Middle frontal gyrus (tissue), 1 donor: Measurements from ENCODE around the gene ZNF253.
"Not testable (repeated sequence)": the region's sequence is repeated elsewhere in the genome, so short reads cannot be mapped to it uniquely, and the experiment has no call there.

Source experiments
- DNase-seq: peaks from one replicate; pipeline ENCODE4 v3.0.0-alpha.2; 2015; ENCODE audit warnings: low spot score; ENCODE audit errors: extremely low spot score

The ZNF253 gene

GRCh38 chr19:19865750-19866610 lies at the start of gene ZNF253:
ZNF253 (plus strand) TSS chr19:19865882; CDS start chr19:19865997, 115 bp downstream.
- peak; percentile 97 for DNase-seq

GRCh38 chr19:19816679-19817078 lies 49.0 kb upstream of the ZNF253 start:
- no peak for DNase-seq

GRCh38 chr19:19817357-19817756 lies 48.3 kb upstream of the ZNF253 start:
- no peak for DNase-seq

GRCh38 chr19:19820774-19821320 lies 44.8 kb upstream of the ZNF253 start:
- DNase-seq: no peak

- peak; percentile 99 for DNase-seq
Observed at GRCh38 chr19:19821366-19821951, 44.2 kb upstream of the ZNF253 start, which contains the start of gene ZNF506. ZNF506 (minus strand) TSS chr19:19821750; CDS start chr19:19821603, 147 bp downstream.

- not testable (repeated sequence) for DNase-seq
Observed at GRCh38 chr19:19821976-19822375, 43.7 kb upstream of the ZNF253 start.

- DNase-seq: no peak
Observed at GRCh38 chr19:19823916-19824315, 41.8 kb upstream of the ZNF253 start.

- no peak for DNase-seq
Observed at GRCh38 chr19:19826875-19827274, 38.8 kb upstream of the ZNF253 start.

- DNase-seq: no peak
Observed at GRCh38 chr19:19835560-19836038, 30.1 kb upstream of the ZNF253 start.

GRCh38 chr19:19847781-19848180 lies 17.9 kb upstream of the ZNF253 start:
- DNase-seq: no peak

- DNase-seq: no peak
Observed at GRCh38 chr19:19849056-19849455, 16.6 kb upstream of the ZNF253 start.

- DNase-seq: not testable (repeated sequence)
Observed at GRCh38 chr19:19851740-19852139, 13.9 kb upstream of the ZNF253 start.

- no peak for DNase-seq
Observed at GRCh38 chr19:19858751-19859150, 6.9 kb upstream of the ZNF253 start.

GRCh38 chr19:19860756-19861390 lies 4.8 kb upstream of the ZNF253 start:
- DNase-seq: no peak

- no peak for DNase-seq
Observed at GRCh38 chr19:19866611-19867248, 1.0 kb downstream of the ZNF253 start.

GRCh38 chr19:19870086-19870485 lies 4.4 kb downstream of the ZNF253 start:
- DNase-seq: not testable (repeated sequence)

- no peak for DNase-seq
Observed at GRCh38 chr19:19871932-19872331, 6.2 kb downstream of the ZNF253 start.

- DNase-seq: no peak
Observed at GRCh38 chr19:19873381-19873780, 7.7 kb downstream of the ZNF253 start.

GRCh38 chr19:19877724-19878123 lies 12.0 kb downstream of the ZNF253 start:
- no peak for DNase-seq

- DNase-seq: no peak
Observed at GRCh38 chr19:19884583-19884982, 18.9 kb downstream of the ZNF253 start.
